Neural crest cell (in vitro differentiated cells): ENCODE data around the gene NLRC4. TPM values are rescaled to one million over a fixed set of nuclear protein-coding genes. Genes with fewer than 3 reads are reported as not detected.

Experiments
- DNase-seq: peaks from one replicate; pipeline ENCODE4 v3.0.0; 2021; ENCODE audit warnings: low read depth, mixed read lengths, low spot score
- H3K27ac Mint-ChIP-seq: one replicate; pipeline ENCODE4 v1.8.0; 2021; ENCODE audit warnings: mild to moderate bottlenecking, mixed read lengths; ENCODE audit not compliant: unreplicated experiment
- H3K27me3 Mint-ChIP-seq: 2 replicates; pipeline ENCODE4 v1.8.0; 2021; ENCODE audit warnings: low read depth, mild to moderate bottlenecking, mixed read lengths
- H3K36me3 Mint-ChIP-seq: 2 replicates; pipeline ENCODE4 v1.8.0; 2021; ENCODE audit warnings: low read depth, mild to moderate bottlenecking, mixed read lengths
- H3K4me1 Mint-ChIP-seq: 2 replicates; pipeline ENCODE4 v1.8.0; 2021; ENCODE audit warnings: mixed read lengths
- H3K4me3 Mint-ChIP-seq: one replicate; pipeline ENCODE4 v1.8.0; 2021; ENCODE audit warnings: mild to moderate bottlenecking, mixed read lengths
- H3K9me3 Mint-ChIP-seq: 2 replicates; pipeline ENCODE4 v1.8.0; 2021; ENCODE audit warnings: mixed read lengths
- total RNA-seq: library from RNA; stranded (reverse); gene quantifications from 2 replicates; pipeline ENCODE4 v1.2.1, GENCODE V29; 2021
- TF ChIP-seq, protein P1 (sequence below): fragments of 200-600 bp; sonication (generic); conservative IDR thresholded peaks from 2 replicates; pipeline ENCODE4 v1.5.0; 2021; ENCODE audit warnings: antibody characterized with exemption, mild to moderate bottlenecking

Gene NLRC4
- total RNA-seq, 1 donor from 2014 or later: not detected

DNA sequence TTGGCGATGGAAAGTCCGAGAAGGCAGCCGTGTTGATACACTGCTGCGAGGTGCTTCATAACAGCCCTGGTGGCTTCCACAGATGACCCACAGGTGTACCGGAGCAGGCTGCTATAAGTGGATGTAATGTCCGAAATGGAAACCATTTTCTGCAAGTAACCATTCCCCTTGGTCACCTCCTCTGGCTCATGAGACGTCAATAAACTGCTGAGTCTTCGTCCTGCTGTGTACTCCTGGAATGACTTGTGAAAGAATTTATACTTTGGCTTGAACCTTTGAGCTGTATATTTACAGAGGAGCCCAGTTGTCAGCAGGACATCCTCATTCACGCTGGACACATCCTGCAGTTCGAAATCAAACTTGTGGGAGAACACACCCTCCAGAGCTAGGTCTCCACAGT, 14.4 kb downstream of the NLRC4 start:
- TF ChIP-seq, protein P1, sequence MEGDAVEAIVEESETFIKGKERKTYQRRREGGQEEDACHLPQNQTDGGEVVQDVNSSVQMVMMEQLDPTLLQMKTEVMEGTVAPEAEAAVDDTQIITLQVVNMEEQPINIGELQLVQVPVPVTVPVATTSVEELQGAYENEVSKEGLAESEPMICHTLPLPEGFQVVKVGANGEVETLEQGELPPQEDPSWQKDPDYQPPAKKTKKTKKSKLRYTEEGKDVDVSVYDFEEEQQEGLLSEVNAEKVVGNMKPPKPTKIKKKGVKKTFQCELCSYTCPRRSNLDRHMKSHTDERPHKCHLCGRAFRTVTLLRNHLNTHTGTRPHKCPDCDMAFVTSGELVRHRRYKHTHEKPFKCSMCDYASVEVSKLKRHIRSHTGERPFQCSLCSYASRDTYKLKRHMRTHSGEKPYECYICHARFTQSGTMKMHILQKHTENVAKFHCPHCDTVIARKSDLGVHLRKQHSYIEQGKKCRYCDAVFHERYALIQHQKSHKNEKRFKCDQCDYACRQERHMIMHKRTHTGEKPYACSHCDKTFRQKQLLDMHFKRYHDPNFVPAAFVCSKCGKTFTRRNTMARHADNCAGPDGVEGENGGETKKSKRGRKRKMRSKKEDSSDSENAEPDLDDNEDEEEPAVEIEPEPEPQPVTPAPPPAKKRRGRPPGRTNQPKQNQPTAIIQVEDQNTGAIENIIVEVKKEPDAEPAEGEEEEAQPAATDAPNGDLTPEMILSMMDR: no peak
- no peak for DNase-seq

DNA sequence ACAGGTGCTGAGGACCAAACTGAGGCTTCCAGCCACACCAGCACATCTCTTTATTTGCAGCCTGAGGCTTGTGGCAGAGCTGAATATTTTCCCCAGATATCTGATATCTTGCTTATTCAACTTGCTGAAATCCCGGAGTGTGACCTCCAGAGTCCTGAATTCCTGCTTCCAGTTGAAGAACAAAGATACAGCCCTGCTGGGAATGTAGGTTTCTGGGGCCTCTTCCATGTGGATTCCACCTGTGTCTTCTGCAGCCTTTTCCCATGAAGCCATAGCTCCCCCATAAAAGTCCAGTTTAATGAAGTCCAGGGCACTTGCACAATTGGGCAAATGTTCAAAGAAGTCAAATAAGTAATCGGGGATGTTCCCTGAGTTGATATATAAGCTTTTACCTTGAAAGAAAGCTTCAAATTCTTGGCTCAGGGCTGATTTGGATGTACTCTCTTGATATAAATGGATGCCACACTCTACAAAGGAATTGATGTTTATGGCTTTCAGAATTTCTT, 14.9 kb downstream of the NLRC4 start:
- Mint-ChIP-seq H3K27ac (no peak overlapping the region), H3K36me3 (no peaks in the 10 kb centered on the region), H3K4me3 (no peak overlapping the region), H3K9me3 (no peaks in the 10 kb centered on the region), H3K27me3 (no peaks in the 10 kb centered on the region), H3K4me1 (no peaks in the 10 kb centered on the region)
- DNase-seq: no peak
- TF ChIP-seq, protein P1: no peak

More for the DNA sequence above, 14.4 kb downstream of the NLRC4 start:
- Mint-ChIP-seq H3K27me3 (no peaks in the 10 kb centered on the region), H3K4me3 (no peak overlapping the region), H3K36me3 (no peaks in the 10 kb centered on the region), H3K27ac (no peak overlapping the region), H3K4me1 (no peaks in the 10 kb centered on the region), H3K9me3 (no peaks in the 10 kb centered on the region)

DNA sequence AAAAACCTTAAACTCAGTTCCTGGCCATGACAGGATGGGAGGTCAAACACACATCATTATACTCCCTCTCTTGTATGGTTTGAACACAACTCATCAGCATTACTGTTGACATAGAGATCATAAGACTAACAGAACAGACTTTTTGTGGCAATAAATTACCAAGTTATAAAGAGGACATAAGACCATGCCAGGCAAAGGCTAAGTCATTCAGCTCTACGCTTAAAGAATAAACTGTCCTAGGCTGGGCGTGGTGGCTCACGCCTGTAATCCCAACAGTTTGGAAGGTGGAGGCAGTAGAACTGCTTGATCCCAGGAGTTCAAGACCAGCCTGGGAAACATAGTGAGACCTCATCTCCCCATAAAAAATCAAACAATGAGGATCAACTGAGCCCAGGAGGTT, 16.4 kb downstream of the NLRC4 start:
- Mint-ChIP-seq H3K36me3 (no peaks in the 10 kb centered on the region), H3K4me3 (no peak overlapping the region), H3K27ac (no peak overlapping the region), H3K4me1 (no peaks in the 10 kb centered on the region), H3K9me3 (no peaks in the 10 kb centered on the region), H3K27me3 (no peaks in the 10 kb centered on the region)
- no peak for DNase-seq
- TF ChIP-seq, protein P1: no peak

DNA sequence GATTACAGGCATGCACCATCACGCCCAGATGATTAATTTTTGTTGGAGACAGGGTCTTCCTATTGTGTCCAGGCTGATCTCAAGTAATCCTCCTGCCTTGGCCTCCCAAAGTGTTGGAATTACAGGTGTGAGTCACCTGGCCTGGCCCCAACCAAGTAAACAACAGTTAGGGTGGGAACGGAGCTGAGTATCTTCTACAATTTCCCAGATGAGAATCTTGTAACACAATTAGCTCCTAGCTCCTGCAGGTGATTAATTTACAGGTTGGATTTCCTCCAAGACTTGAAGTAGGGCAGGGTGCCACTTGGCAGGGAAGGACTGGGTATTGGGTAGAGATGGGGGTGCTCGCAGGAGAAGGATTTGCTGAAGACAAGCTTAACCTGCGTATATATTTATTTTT, 17.8 kb downstream of the NLRC4 start:
- Mint-ChIP-seq H3K4me3 (no peak overlapping the region), H3K36me3 (no peaks in the 10 kb centered on the region), H3K27me3 (no peaks in the 10 kb centered on the region), H3K9me3 (no peaks in the 10 kb centered on the region), H3K4me1 (no peaks in the 10 kb centered on the region), H3K27ac (no peak overlapping the region)
- TF ChIP-seq, protein P1: no peak
- DNase-seq: no peak

DNA sequence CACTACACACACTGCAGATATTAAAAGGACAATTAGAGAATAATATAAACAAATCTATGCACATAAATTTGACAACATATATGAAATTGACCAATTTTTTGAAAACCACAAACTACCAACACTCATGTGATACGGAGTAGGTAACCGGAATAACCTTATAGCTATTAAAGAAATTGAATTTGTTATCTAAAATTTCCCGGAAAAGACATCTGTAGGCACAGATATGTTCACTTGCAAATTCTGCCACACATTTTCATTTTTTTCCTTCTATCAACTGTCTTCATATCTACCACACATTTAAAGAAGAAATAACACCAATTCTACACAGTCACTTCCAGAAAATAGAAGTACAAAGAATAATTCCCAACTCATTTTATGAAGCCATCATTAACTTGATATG, 22.4 kb downstream of the NLRC4 start:
- Mint-ChIP-seq H3K9me3 (no peaks in the 10 kb centered on the region), H3K27me3 (no peaks in the 10 kb centered on the region), H3K36me3 (no peaks in the 10 kb centered on the region), H3K4me1 (no peaks in the 10 kb centered on the region), H3K27ac (no peak overlapping the region), H3K4me3 (no peak overlapping the region)
- TF ChIP-seq, protein P1: no peak
- no peak for DNase-seq

DNA sequence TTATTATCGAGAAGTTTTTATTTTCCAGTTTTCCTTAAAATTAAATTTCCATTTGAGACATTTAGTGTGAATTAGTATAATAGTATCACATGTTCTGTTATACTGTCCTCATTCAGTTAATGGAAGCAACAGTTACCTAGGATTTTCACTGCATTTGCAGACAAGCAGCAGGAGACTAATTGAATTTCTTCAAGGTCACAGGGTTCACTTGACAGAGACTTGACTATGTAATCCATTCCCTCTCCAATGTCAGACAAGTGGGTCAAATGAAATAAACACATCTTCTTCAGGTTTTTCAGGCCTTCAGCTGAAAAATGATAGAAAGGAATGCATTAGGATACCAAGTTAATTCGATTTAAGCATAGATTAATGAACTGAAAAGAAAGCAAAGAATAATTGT, 26.7 kb downstream of the NLRC4 start:
- Mint-ChIP-seq H3K27ac (no peak overlapping the region), H3K27me3 (no peaks in the 10 kb centered on the region), H3K4me1 (peaks cover 8% of the 10 kb centered on the region), H3K4me3 (no peak overlapping the region), H3K9me3 (no peaks in the 10 kb centered on the region), H3K36me3 (no peaks in the 10 kb centered on the region)
- no peak for DNase-seq
- TF ChIP-seq, protein P1: no peak
